Neural cell (in vitro differentiated cells): ENCODE results near the gene VEPH1. TPM values are rescaled to one million over a fixed set of nuclear protein-coding genes. Genes with fewer than 3 reads are reported as not detected.

Experiments
- H2AFZ ChIP-seq: fragments of 200-600, 300-800 bp; sonication (generic), shearing (Covaris generic); 2 replicates; pipeline ENCODE4 v1.6.0; 2014; ENCODE audit warnings: low read depth, mild to moderate bottlenecking, antibody characterized with exemption, low read length, moderate library complexity
- H3F3A ChIP-seq: fragments of 200-600 bp; shearing (Covaris generic); 2 replicates; pipeline ENCODE4 v1.6.1; 2016; ENCODE audit warnings: mild to moderate bottlenecking, moderate library complexity, mixed read lengths, antibody characterized with exemption, low read length; ENCODE audit not compliant: insufficient read depth, poor library complexity, severe bottlenecking
- H3K27ac ChIP-seq: fragments of 200-600, 300-800 bp; sonication (generic), shearing (Covaris generic); 2 replicates; pipeline ENCODE4 v1.5.1; 2014; ENCODE audit warnings: mild to moderate bottlenecking, low read length, moderate library complexity
- H3K27me3 ChIP-seq: fragments of 300-800, 200-600 bp; sonication (generic), shearing (Covaris generic); 2 replicates; pipeline ENCODE4 v1.6.0; 2014; ENCODE audit warnings: mild to moderate bottlenecking, low read depth, low read length, moderate library complexity; ENCODE audit not compliant: insufficient read depth
- H3K36me3 ChIP-seq: fragments of 300-800, 200-600 bp; sonication (generic), shearing (Covaris generic); 2 replicates; pipeline ENCODE4 v1.5.1; 2014; ENCODE audit warnings: mild to moderate bottlenecking, antibody characterized with exemption, low read length, moderate library complexity; ENCODE audit not compliant: insufficient read depth
- H3K4me2 ChIP-seq: fragments of 300-800, 200-600 bp; sonication (generic), shearing (Covaris generic); 2 replicates; pipeline ENCODE4 v1.6.0; 2014; ENCODE audit warnings: mild to moderate bottlenecking, low read length
- H3K4me3 ChIP-seq: fragments of 300-800, 200-600 bp; sonication (generic), shearing (Covaris generic); 2 replicates; pipeline ENCODE4 v1.5.1; 2014; ENCODE audit warnings: mild to moderate bottlenecking, low read length, moderate library complexity
- H3K79me2 ChIP-seq: fragments of 200-600 bp; shearing (Covaris generic); replicated peaks from 2 replicates; pipeline ENCODE4 v1.6.0; 2014; ENCODE audit warnings: mild to moderate bottlenecking, low read length, moderate library complexity; ENCODE audit not compliant: insufficient read depth
- H3K9ac ChIP-seq: fragments of 300-800, 200-600 bp; sonication (generic), shearing (Covaris generic); 2 replicates; pipeline ENCODE4 v1.6.1; 2016; ENCODE audit warnings: mild to moderate bottlenecking, low read length, mixed read lengths
- H3K9me2 ChIP-seq: fragments of 200-600 bp; shearing (Covaris generic); 2 replicates; pipeline ENCODE4 v1.6.1; 2016; ENCODE audit warnings: mild to moderate bottlenecking, low read length, mixed read lengths; ENCODE audit not compliant: insufficient read depth
- H3K9me3 ChIP-seq: fragments of 200-600, 300-800 bp; sonication (generic), shearing (Covaris generic); 2 replicates; pipeline ENCODE4 v1.6.1; 2016; ENCODE audit warnings: mild to moderate bottlenecking, mixed run types, low read length, moderate library complexity, mixed read lengths
- H4K20me1 ChIP-seq: fragments of 200-600 bp; shearing (Covaris generic); 2 replicates; pipeline ENCODE4 v1.6.1; 2016; ENCODE audit warnings: mild to moderate bottlenecking, mixed run types; ENCODE audit not compliant: insufficient read depth
- EP300 ChIP-seq: fragments of 450-650 bp; conservative IDR thresholded peaks from 2 replicates; pipeline ENCODE4 v1.6.1; 2014; ENCODE audit warnings: antibody characterized with exemption, mild to moderate bottlenecking, moderate library complexity; ENCODE audit not compliant: poor library complexity, severe bottlenecking
- EZH2 ChIP-seq: fragments of 200-600, 300-800 bp; shearing (Covaris generic), sonication (generic); IDR thresholded peaks from 2 replicates; pipeline ENCODE4 v1.6.1; 2014; ENCODE audit warnings: antibody characterized with exemption, low read length, borderline replicate concordance, mild to moderate bottlenecking; ENCODE audit not compliant: insufficient read depth, poor library complexity, severe bottlenecking
- MXI1 ChIP-seq: fragments of 450-650 bp; conservative IDR thresholded peaks from 2 replicates; pipeline ENCODE4 v1.6.1; 2014; ENCODE audit warnings: antibody characterized with exemption, mild to moderate bottlenecking; ENCODE audit not compliant: poor library complexity, severe bottlenecking
- POLR2AphosphoS5 ChIP-seq: IDR thresholded peaks from 2 replicates; pipeline ENCODE4 v1.6.1; 2012
- RAD21 ChIP-seq: fragments of 450-650 bp; conservative IDR thresholded peaks from 2 replicates; pipeline ENCODE4 v1.6.1; 2014; ENCODE audit warnings: antibody characterized with exemption, mild to moderate bottlenecking, moderate library complexity
- SMC3 ChIP-seq: fragments of 450-650 bp; conservative IDR thresholded peaks from 2 replicates; pipeline ENCODE4 v1.6.1; 2014; ENCODE audit warnings: antibody characterized with exemption, mild to moderate bottlenecking, moderate library complexity; ENCODE audit not compliant: poor library complexity
- TAF1 ChIP-seq: IDR thresholded peaks from 2 replicates; pipeline ENCODE4 v1.6.1; 2012; ENCODE audit warnings: low read depth
- polyA plus RNA-seq: library from polyadenylated mRNA; depleted of rRNA; stranded (reverse); fragments of >200 nt; gene quantifications from 2 replicates; pipeline ENCODE4 v1.2.3, GENCODE V29; 2014
- TF ChIP-seq, protein P1 (sequence below): IDR thresholded peaks from 2 replicates; pipeline ENCODE4 v1.6.1; 2012; ENCODE audit warnings: borderline replicate concordance
- TF ChIP-seq, protein P2 (sequence below): fragments of 450-650 bp; IDR thresholded peaks from 2 replicates; pipeline ENCODE4 v1.5.1; 2014; ENCODE audit warnings: antibody characterized with exemption, mild to moderate bottlenecking, moderate library complexity; ENCODE audit not compliant: poor library complexity, severe bottlenecking

VEPH1 gene
- polyA plus RNA-seq, 1 donor from 2014 or later, result 0.89 TPM

DNA sequence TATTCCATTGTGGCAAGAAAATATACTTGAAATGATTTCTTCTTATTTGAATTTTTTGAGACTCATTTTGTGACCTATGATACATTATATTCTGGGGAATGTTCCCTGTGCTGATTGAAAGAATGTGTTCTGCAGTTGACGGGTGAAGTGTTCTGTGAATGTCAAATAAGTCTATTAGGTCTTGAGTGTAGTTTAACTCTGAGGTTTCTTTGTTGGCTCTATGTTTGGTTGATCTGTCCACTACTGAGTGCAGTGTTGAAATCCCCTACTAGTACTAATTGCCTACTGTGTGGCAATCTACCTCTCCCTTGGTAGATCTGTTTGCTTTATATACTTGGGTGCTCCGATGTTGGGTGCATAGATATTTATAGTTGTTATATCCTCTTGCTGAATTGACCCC is 46.3 kb upstream of the VEPH1 start:
- no peaks in the 10 kb centered on the region for H3K36me3 ChIP-seq
- no peaks in the 10 kb centered on the region for H3K9me2 ChIP-seq
- no peaks in the 10 kb centered on the region for H4K20me1 ChIP-seq
- H3F3A ChIP-seq, result no peaks in the 10 kb centered on the region
- H3K9me3 ChIP-seq, result no peaks in the 10 kb centered on the region
- no peak overlapping the region for H3K4me3 ChIP-seq
- H3K9ac ChIP-seq, result no peak overlapping the region
- no peak overlapping the region for H3K4me2 ChIP-seq
- H3K27me3 ChIP-seq, result no peaks in the 10 kb centered on the region
- TF ChIP-seq RAD21 (no peak), POLR2AphosphoS5 (no peak), TAF1 (no peak), SMC3 (no peak), MXI1 (no peak)
- TF ChIP-seq, protein P1, sequence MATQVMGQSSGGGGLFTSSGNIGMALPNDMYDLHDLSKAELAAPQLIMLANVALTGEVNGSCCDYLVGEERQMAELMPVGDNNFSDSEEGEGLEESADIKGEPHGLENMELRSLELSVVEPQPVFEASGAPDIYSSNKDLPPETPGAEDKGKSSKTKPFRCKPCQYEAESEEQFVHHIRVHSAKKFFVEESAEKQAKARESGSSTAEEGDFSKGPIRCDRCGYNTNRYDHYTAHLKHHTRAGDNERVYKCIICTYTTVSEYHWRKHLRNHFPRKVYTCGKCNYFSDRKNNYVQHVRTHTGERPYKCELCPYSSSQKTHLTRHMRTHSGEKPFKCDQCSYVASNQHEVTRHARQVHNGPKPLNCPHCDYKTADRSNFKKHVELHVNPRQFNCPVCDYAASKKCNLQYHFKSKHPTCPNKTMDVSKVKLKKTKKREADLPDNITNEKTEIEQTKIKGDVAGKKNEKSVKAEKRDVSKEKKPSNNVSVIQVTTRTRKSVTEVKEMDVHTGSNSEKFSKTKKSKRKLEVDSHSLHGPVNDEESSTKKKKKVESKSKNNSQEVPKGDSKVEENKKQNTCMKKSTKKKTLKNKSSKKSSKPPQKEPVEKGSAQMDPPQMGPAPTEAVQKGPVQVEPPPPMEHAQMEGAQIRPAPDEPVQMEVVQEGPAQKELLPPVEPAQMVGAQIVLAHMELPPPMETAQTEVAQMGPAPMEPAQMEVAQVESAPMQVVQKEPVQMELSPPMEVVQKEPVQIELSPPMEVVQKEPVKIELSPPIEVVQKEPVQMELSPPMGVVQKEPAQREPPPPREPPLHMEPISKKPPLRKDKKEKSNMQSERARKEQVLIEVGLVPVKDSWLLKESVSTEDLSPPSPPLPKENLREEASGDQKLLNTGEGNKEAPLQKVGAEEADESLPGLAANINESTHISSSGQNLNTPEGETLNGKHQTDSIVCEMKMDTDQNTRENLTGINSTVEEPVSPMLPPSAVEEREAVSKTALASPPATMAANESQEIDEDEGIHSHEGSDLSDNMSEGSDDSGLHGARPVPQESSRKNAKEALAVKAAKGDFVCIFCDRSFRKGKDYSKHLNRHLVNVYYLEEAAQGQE, result no peak
- H3K79me2 ChIP-seq, result no peaks in the 10 kb centered on the region
- no peak overlapping the region for H2AFZ ChIP-seq
- no peak overlapping the region for H3K27ac ChIP-seq

DNA sequence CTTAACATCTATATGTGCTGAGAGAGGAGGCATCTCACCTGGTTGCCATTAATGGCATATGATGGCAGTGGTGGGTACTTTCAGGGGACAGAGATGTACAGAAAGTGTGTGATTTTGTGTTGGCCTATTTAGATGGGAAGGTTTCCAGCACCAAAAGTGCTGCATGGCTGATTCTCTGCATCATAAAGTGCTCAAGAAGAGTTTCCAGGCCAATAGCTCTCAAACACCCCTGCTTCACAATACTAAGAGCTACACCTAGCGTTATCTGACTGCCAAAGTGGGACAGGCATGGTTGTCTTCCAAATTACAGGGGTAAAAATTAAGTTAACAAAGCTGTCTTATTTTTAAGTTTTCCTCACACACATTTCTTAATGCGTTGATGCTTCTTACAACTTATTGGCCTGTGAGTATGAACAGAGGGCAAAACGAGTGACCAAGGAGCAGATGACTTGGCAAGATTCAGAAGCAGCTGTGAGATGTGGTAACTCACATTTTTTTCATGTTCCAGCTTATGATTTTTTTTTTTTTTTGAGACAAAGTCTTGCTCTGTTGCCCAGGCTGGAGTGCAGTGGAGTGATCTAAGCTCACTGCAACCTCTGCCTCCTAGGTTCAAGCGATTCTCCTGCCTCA is 41.4 kb upstream of the VEPH1 start:
- Histone ChIP-seq H3K79me2 (no peaks in the 10 kb centered on the region), H4K20me1 (no peaks in the 10 kb centered on the region), H2AFZ (no peak overlapping the region)

More for the DNA sequence above, 41.4 kb upstream of the VEPH1 start:
- H3F3A ChIP-seq, result no peaks in the 10 kb centered on the region
- H3K9me3 ChIP-seq, result no peaks in the 10 kb centered on the region
- no peak overlapping the region for H3K4me2 ChIP-seq
- no peak overlapping the region for H3K9ac ChIP-seq
- H3K4me3 ChIP-seq, result no peak overlapping the region
- no peaks in the 10 kb centered on the region for H3K36me3 ChIP-seq
- no peaks in the 10 kb centered on the region for H3K9me2 ChIP-seq
- no peak overlapping the region for H3K27ac ChIP-seq
- no peaks in the 10 kb centered on the region for H3K27me3 ChIP-seq
- TF ChIP-seq EP300 (no peak), RAD21 (no peak), EZH2 (no peak), MXI1 (no peak), POLR2AphosphoS5 (no peak), SMC3 (no peak), TAF1 (no peak)
- TF ChIP-seq, protein P1, result no peak
- TF ChIP-seq, protein P2, sequence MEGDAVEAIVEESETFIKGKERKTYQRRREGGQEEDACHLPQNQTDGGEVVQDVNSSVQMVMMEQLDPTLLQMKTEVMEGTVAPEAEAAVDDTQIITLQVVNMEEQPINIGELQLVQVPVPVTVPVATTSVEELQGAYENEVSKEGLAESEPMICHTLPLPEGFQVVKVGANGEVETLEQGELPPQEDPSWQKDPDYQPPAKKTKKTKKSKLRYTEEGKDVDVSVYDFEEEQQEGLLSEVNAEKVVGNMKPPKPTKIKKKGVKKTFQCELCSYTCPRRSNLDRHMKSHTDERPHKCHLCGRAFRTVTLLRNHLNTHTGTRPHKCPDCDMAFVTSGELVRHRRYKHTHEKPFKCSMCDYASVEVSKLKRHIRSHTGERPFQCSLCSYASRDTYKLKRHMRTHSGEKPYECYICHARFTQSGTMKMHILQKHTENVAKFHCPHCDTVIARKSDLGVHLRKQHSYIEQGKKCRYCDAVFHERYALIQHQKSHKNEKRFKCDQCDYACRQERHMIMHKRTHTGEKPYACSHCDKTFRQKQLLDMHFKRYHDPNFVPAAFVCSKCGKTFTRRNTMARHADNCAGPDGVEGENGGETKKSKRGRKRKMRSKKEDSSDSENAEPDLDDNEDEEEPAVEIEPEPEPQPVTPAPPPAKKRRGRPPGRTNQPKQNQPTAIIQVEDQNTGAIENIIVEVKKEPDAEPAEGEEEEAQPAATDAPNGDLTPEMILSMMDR, result no peak
